Aorta (tissue), 5 donors: ENCODE results near the gene ZNF747. TPM values are rescaled to one million over a fixed set of nuclear protein-coding genes. Genes with fewer than 3 reads are reported as not detected.

Experiments
- ATAC-seq: fragments of 200-7000 bp; cut with Tn5 transposase; one replicate; pipeline ENCODE4 v1.9.1; 2022; ENCODE audit warnings: moderate library complexity; ENCODE audit not compliant: low FRiP score
- DNase-seq, 2 donors: peaks; one replicate each; pipeline ENCODE4 v3.0.0-alpha.2; 2020
- H3K27ac ChIP-seq, 2 donors: one replicate each; pipeline ENCODE4 v1.5.1; 2013; ENCODE audit warnings: low read length in 2 of 2, mild to moderate bottlenecking in 2 of 2, moderate library complexity in 2 of 2, control low read depth in 1 of 2, inconsistent platforms in 1 of 2, low read depth in 1 of 2
- H3K27me3 ChIP-seq, 2 donors: one replicate each; pipeline ENCODE4 v1.6.1; 2013; ENCODE audit warnings: control low read depth in 1 of 2, low read length in 1 of 2, mild to moderate bottlenecking in 1 of 2, moderate library complexity in 1 of 2; ENCODE audit not compliant: insufficient read depth in 2 of 2, control insufficient read depth in 1 of 2
- H3K36me3 ChIP-seq, 2 donors: one replicate each; pipeline ENCODE4 v1.6.1; 2013; ENCODE audit warnings: control low read depth in 1 of 2, low read length in 1 of 2, mild to moderate bottlenecking in 1 of 2; ENCODE audit not compliant: insufficient read depth in 2 of 2, control insufficient read depth in 1 of 2
- H3K4me1 ChIP-seq, 2 donors: one replicate each; pipeline ENCODE4 v1.6.1; 2013; ENCODE audit warnings: low read length in 2 of 2, control low read depth in 1 of 2, mild to moderate bottlenecking in 1 of 2, moderate library complexity in 1 of 2; ENCODE audit not compliant: insufficient read depth in 2 of 2, control insufficient read depth in 1 of 2
- H3K4me3 ChIP-seq, 2 donors: one replicate each; pipeline ENCODE4 v1.5.1; 2013; ENCODE audit warnings: low read length in 2 of 2, control low read depth in 1 of 2, mild to moderate bottlenecking in 1 of 2
- H3K9me3 ChIP-seq: one replicate; pipeline ENCODE4 v1.6.1; 2013; ENCODE audit warnings: mild to moderate bottlenecking, low read length; ENCODE audit not compliant: control insufficient read depth
- WGBS, 2 donors: extraction: QIAGEN DNeasy Blood & Tissue Kit; methylation state at CpG; one replicate each; pipeline ENCODE4 v1.1.7; 2013; 5-methylcytosine and 5-hydroxymethylcytosine counted together
- intact Hi-C, 2 donors: fragments of 100-400 bp; cut with DNase I; formaldehyde crosslinking; loops; one replicate each; pipeline versions ENCODE4 v1.14.2 to v1.15.0; 2022
- polyA plus RNA-seq, 2 donors: library from polyadenylated mRNA; stranded (reverse); fragments of 200-250 nt; gene quantifications; one replicate each; pipeline ENCODE4 v1.2.3, GENCODE V29; 2013
- total RNA-seq, 2 donors: library from RNA; stranded (reverse); fragmentation: NEBNext Ultra II Directional; extraction: Animal tissue kit (Norgen Biotek cat#: 25700); gene quantifications; one replicate each; pipeline ENCODE4 v1.2.1, GENCODE V29; 2021
- donor health status: healthy with polysubstance abuse.
- donor health status: Bipolar disorder and iron deficiency.
- donor health status: DM: no; HTN: no; CAD: no.
- donor health status: DM: no; HTN: no; CAD: no.
- donor health status: DM: yes; HTN: yes; CAD: no.

Gene ZNF747
- total and polyA plus RNA-seq, 4 donors = 5.1 to 9.5 (median 8.7) TPM

DNA sequence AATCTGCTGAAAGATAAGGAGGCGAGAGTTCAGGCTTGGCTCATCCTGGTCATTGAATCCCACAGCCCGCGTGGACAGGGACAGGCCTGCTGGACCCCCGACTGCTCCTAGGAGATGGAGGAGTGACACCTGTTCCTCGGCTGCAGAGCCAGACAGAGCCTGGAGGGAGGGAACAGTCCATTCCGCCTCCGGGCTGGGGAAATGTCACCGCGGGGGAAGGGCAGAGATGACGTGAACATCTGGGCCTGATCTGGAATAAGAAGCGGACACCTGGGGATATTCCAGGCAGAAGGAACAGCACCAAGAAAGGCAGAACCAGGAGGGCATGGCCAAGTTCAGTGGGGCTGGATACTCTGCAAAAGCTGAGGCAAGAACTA lies 1.5 kb downstream of the ZNF747 start:
- H3K27me3 ChIP-seq = no peaks in the 10 kb centered on the region
- H3K36me3 ChIP-seq = peaks cover 0 to 4% of the 10 kb centered on the region in 2 donors
- no peaks in the 10 kb centered on the region for H3K4me1 ChIP-seq
- H3K9me3 ChIP-seq = no peaks in the 10 kb centered on the region
- no peak overlapping the region for H3K4me3 ChIP-seq
- no peak overlapping the region for H3K27ac ChIP-seq
- intact Hi-C loops = loop anchor here in 1 of 2 donors (10.0 kb wide), 1 partner anchor 52 kb away; the partner anchor contains the start of gene ZNF785
- 78 to 82% methylated on average over 11 of the region's 11 CpGs for WGBS, 2 donors
- DNase-seq (no peak), ATAC-seq (no peak)

DNA sequence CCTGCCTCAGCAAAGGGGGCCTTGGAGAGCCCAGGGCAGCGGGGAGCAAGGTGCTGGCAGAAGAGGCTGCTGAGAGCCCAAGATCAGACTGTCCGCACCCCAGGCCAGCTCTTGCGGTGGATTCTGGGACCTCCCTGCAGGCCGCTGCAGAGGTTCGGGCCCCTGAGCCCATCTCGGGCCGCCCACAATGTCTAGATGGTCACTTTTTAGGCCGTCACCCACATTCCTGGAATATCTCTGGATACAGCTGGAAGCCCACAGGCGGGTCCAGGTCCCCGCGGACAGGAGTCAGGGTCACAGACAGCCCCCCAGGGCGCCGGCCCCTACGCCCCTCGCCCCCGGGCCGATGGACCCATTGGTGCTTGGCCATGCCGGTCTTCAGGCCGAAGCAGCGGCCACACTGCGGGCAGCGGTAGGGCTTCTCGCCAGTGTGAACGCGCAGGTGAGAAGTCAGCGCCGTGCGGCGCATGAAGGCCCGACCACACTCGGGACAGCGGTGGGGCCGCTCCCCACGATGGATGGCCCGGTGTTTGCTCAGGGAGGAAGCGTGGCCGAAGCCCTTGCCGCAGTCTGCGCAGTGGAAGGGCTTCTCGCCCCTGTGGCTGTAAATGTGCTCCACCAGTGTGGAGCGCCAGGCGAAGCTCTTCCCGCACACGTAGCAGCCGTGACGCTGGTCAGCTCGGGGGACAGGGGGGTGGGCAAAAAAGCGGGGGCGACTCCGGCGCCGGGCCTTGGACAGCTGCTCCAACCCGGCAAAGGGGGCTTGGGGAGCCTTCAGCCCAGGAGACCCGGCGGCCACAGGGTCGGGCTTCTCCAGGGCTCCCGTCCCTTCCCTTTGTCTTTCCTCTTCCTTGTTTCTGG lies 2.1 kb downstream of the ZNF747 start:
- intact Hi-C loops = loop anchor here in 1 of 2 donors (10.0 kb wide), 1 partner anchor 52 kb away; the partner anchor contains the start of gene ZNF785
- no peaks in the 10 kb centered on the region for H3K27me3 ChIP-seq
- ATAC-seq = no peak
- no peak overlapping the region for H3K4me3 ChIP-seq
- DNase-seq = no peak
- H3K4me1 ChIP-seq = no peaks in the 10 kb centered on the region
- 95 to 96% methylated on average over 57 of the region's 57 CpGs for WGBS, 2 donors
- peaks cover 0 to 4% of the 10 kb centered on the region in 2 donors for H3K36me3 ChIP-seq
- H3K27ac ChIP-seq = no peak overlapping the region
- H3K9me3 ChIP-seq = no peaks in the 10 kb centered on the region

DNA sequence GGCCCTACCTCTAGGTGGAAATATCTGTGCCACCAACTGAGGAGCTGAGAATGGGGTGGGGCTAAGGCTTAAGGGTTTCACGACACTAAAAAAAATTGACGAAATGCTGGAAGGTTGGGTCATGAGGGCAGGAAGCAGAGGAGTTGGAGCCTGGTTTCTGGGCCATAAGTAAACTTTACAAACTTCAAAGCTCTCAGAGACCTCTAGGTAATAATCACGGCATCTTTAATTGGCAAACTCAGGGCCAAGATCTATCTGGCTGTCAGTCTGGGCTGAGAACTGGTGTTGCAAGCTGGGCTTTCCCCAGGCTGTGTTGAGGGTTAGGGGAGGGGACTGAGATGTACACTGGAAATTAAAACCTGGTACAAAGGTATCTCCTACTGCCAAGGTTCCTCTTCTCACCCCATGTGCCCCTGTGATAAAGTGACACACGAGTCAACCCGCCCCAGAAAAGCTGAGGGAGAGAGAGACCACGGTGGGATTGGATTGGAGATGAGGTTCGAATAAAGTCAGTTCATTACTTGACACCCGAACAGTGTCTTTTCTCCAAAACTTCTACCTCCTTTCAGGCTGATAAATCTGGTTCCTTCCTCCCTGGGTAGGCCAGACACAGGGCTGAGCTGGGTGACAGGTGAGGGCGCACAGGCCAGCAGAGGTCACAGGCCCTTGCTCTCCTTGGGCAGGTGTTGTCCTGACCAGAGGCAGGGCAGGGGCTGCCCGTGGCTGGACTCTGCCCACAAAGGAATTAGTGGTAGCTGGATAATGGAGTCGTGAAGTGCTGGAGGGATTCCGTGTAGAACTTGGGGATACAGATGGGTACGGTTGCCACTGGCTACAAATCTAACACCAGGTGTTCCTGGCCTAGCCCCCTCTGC lies 4.3 kb downstream of the ZNF747 start:
- Histone ChIP-seq H3K4me1 (no peaks in the 10 kb centered on the region), H3K27me3 (no peaks in the 10 kb centered on the region), H3K36me3 (peaks cover 0 to 4% of the 10 kb centered on the region in 2 donors), H3K4me3 (no peak overlapping the region), H3K27ac (no peak overlapping the region), H3K9me3 (no peaks in the 10 kb centered on the region)
- intact Hi-C loops = loop anchor here in 1 of 2 donors (10.0 kb wide), 1 partner anchor 54 kb away; the partner anchor contains the start of gene ZNF785
- DNase-seq = no peak
- 82 to 85% methylated on average over 13 of the region's 13 CpGs for WGBS, 2 donors
- ATAC-seq = no peak

DNA sequence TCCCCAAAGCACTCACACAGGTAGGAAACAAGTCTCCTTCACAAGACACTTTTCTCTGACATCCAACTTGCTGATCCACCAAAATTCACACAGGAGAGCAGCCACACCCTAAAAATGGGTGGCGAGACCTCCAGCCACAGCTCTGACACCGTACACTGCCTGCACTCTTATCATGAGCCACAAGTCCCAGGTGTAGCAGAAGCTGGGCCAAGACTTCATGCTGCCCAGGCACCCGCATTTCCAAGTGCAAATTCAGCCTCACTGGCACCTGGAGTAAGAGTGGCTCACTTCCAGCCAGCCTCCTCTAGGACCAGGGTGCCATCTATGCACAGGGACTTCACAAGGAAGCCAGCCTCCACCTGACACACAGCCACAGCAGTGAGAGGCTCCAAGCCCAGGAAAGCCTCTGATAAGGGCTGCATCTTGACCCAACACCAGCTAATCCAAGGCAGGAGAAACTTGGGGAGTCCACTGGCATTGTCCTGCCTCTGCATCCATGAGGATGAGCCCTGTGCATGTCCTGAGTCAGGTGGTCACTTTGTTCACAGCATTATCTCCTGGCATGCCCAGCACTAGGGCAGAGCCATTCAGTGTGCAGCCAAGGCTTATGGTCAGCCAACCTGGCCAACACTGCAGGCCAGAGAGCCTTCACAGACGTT lies 5.7 kb downstream of the ZNF747 start:
- Histone ChIP-seq H3K36me3 (peaks cover 0 to 4% of the 10 kb centered on the region in 2 donors), H3K4me3 (no peak overlapping the region), H3K4me1 (no peaks in the 10 kb centered on the region), H3K27me3 (no peaks in the 10 kb centered on the region), H3K9me3 (no peaks in the 10 kb centered on the region), H3K27ac (no peak overlapping the region)
- 68 to 70% methylated on average over 4 of the region's 4 CpGs for whole genome bisulfite sequencing, 2 donors
- DNase-seq (no peak), ATAC-seq (no peak)
- intact Hi-C loops = loop anchor here in 1 of 2 donors (5.0 kb wide), 1 partner anchor 82 kb away; the partner anchor contains the start of gene SEPHS2

DNA sequence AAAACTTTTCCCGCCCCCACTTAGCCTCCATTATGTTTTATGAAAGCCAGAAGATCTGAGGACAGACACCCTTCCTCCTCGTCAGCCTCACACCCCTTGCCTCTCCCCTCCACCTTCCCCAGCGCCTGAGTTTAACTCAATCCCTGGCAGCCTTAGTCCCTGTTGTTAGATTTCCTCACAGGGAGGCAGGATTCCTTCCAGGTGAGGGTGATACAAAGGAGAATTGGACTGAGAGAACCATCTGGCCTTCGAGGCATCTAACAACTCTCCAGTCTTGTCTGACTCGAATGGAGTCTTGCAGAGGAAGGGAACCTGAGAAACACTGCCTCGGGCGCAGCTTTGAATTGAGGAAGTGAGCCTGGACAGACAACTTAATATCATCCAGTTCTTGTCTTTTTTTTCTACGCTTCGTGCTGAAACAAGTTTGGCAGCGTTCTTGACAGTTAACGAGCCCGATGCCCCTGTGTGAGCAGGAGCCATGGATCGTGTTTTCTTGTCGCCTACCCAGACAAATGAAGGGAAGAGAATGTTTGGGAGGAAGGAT lies 7.0 kb downstream of the ZNF747 start:
- Histone ChIP-seq H3K27ac (peak overlapping the region; percentile 22 to 53), H3K4me3 (no peak overlapping the region), H3K36me3 (peaks cover 0 to 4% of the 10 kb centered on the region in 2 donors), H3K27me3 (no peaks in the 10 kb centered on the region), H3K9me3 (no peaks in the 10 kb centered on the region), H3K4me1 (no peaks in the 10 kb centered on the region)
- intact Hi-C loops = loop anchor here in 1 of 2 donors (2.0 to 5.0 kb wide), 2 partner anchors 80 to 97 kb away; partner anchors contain the start of genes DCTPP1 and SEPHS2
- WGBS, 2 donors = 28 to 30% methylated on average over 14 of the region's 14 CpGs
- ATAC-seq (no peak), DNase-seq (peak in 1 of 2 donors; percentile 65)

DNA sequence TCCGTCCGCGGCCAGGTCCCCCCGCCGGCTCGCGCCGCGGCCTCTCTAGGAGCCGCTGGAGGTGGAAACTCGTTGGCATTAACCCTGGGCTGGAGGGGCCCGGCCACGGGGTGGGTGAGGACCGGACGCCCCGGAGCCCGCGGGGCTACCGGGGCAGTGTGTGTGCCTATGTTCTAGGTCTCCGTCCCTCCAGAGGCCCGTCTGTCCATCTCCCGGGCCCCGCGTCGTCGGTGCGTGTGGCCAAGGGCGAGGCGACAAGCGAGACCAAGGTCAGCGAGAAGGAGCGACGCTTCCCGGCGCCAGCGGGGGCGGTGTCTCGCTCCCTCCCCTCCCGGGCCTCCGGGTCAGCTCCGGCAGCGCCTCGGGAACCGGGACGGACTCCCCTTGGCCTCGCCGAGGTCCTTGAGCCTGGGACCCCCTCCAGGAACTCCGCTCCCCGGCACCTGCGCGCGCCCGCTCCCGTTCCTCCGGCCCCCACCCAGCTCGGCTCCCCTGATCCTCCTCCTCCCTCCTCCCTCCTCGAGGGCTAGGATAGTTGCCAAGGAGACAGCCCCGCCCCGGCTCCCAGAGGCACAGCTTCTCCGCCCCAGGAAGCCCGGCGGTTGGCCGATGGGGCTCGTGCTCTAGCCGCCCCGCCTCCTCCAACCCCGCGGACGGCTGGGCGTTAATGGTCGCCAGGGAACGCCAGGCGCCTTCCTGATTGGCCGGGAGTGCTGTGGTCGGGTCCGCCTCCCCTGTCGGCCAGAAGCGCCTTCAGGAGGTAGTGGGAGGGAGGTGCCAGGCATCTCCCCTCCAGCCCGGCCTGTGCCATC lies 7.6 kb downstream of the ZNF747 start:
- Histone ChIP-seq H3K4me3 (peak overlapping the region; percentile 88), H3K27me3 (no peaks in the 10 kb centered on the region), H3K27ac (peak overlapping the region in 1 of 2 donors; percentile 78), H3K9me3 (no peaks in the 10 kb centered on the region), H3K36me3 (no peaks in the 10 kb centered on the region), H3K4me1 (no peaks in the 10 kb centered on the region)
- peak; percentile 97 for ATAC-seq
- intact Hi-C loops = loop anchor here in 1 of 2 donors (2.0 to 5.0 kb wide), 2 partner anchors 80 to 96 kb away; partner anchors contain the start of genes DCTPP1 and SEPHS2
- peak; percentile 99 to 100 for DNase-seq
- WGBS, 2 donors = 0% methylated on average over 59 to 79 of the region's 79 CpGs

DNA sequence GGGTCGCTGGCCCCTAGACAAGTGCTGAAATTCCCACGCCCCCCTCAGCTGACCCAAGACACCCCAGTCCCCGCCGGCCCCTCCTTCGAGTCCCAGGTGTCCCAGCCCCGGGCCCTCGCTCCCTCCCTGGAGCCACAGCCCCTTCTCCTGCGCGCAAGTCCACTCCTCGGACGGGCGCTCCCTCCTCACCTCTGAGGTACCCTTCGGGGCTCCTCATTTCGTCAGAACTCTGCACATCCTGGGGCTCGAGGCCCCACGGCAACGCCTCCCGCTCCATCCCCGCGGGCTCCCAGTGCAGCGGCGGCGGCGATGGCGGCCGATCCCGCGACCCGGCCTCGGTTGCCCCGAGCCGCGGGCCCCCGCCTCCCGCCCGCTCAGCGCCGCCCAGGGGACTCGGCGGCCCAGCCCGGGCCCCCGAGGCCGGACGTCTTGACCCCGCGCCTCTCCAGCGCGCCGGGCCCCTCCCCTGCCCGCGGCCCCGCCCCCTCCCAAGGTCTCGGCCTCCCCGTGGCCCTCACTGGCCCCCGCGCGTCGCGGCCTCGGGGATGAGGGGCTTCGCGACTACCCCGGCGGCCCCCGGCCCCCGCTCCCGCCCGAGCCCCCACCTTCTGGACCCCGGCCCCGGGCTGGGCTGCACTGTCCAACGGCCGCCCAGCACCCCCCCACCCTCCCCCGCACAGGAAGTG lies 8.4 kb downstream of the ZNF747 start, which contains the start of gene ZNF768:
Gene ZNF768, minus strand, starts transcription at position 430 of the 686 bp plus-strand sequence. Its CDS starts 153 bp downstream, at position 277.
- no peaks in the 10 kb centered on the region for H3K9me3 ChIP-seq
- H3K4me1 ChIP-seq = no peaks in the 10 kb centered on the region
- peak; percentile 64 to 83 for DNase-seq
- peak; percentile 45 for ATAC-seq
- peak within 1 kb of the TSS in 1 of 2 donors; percentile 78 for H3K27ac ChIP-seq
- no peaks in the 10 kb centered on the region for H3K27me3 ChIP-seq
- peak within 1 kb of the TSS; percentile 88 for H3K4me3 ChIP-seq
- H3K36me3 ChIP-seq = no peaks in the 10 kb centered on the region
- intact Hi-C loops = loop anchor here in 1 of 2 donors (2.0 to 5.0 kb wide), 2 partner anchors 79 to 95 kb away; partner anchors contain the start of genes DCTPP1 and SEPHS2
- WGBS, 2 donors = 1 to 2% methylated on average over 29 to 73 of the region's 73 CpGs
